ENCODE measurements around the gene MME. TPM values are rescaled to one million over a fixed set of nuclear protein-coding genes. Genes with fewer than 3 reads are reported as not detected.

Gene MME
- total and polyA plus RNA-seq, 10 of the 15 experiments (the other 5 are each of a cell fraction or from before 2014, with no cell fraction given), result under 0.01 to 0.23 (median 0.09) TPM; not detected in 3

- CTCF ChIA-PET, result no interaction called here
- intact Hi-C loops (cut with micrococcal nuclease; ENCODE audit: unreplicated experiment), result no loop called here
- ATAC-seq (no peak), FAIRE-seq (no peak), DNase-seq (ENCODE audit: low read depth, low spot score) (no peak)
- in situ Hi-C loops (cut with MboI), result no loop called here
- TF ChIP-seq MYB (IDR thresholded peaks at IDR 0.05; ENCODE audit: borderline replicate concordance, low read depth, low read length) (no peak), EZH2 (IDR thresholded peaks at IDR 0.05; ENCODE audit: borderline replicate concordance, control insufficient read depth, low read depth, low read length) (no peak), SP1 (IDR thresholded peaks at IDR 0.05; ENCODE audit: low read depth, low read length) (no peak), NFYA (IDR thresholded peaks at IDR 0.05; ENCODE audit: borderline replicate concordance, low read depth, low read length) (no peak), WRNIP1 (IDR thresholded peaks at IDR 0.05; ENCODE audit: borderline replicate concordance, low read depth, low read length) (no peak)
- Histone ChIP-seq H3K4me3 (no peak overlapping the region), H3K27ac (ENCODE audit: control insufficient read depth, insufficient read depth) (no peak overlapping the region), H3K36me3 (ENCODE audit: control insufficient read depth in 2 of 2, insufficient read depth in 2 of 2, low read length in 1 of 2) (no peaks in the 10 kb centered on the region), H3K9me3 (replicated peaks; ENCODE audit: control insufficient read depth, insufficient read depth, low read length) (no peaks in the 10 kb centered on the region), H3K79me2 (ENCODE audit: control insufficient read depth, insufficient read depth, low read length) (no peaks in the 10 kb centered on the region), H2AFZ (ENCODE audit: control insufficient read depth, low read depth, low read length) (no peak overlapping the region), H3K9ac (ENCODE audit: control insufficient read depth, insufficient read depth, low read length) (no peak overlapping the region), H3K4me2 (ENCODE audit: control insufficient read depth, insufficient read depth) (no peak overlapping the region), H3K4me1 (ENCODE audit: control insufficient read depth, insufficient read depth, low read length) (no peaks in the 10 kb centered on the region), H4K20me1 (ENCODE audit: control insufficient read depth, insufficient read depth) (no peaks in the 10 kb centered on the region), H3K27me3 (replicated peaks in 1 of 2; ENCODE audit: control insufficient read depth in 2 of 2, insufficient read depth in 2 of 2, low read length in 1 of 2) (no peaks in the 10 kb centered on the region)
- no TSS peak for BruUV-seq (replicated peaks)
- RAD21 ChIA-PET (ENCODE audit: unreplicated experiment), result no interaction called here
- SMC1A ChIA-PET (ENCODE audit: uncharacterized antibody, unreplicated experiment), result interaction anchor here (0.6 kb wide), 1 partner anchor 675 kb away, joined by 3 read pairs; no protein-coding TSS in a partner anchor
- POLR2A ChIA-PET, result no interaction called here
These were observed 84.2 kb downstream of the MME start for GRCh38 chr3:155164306-155164705.

- DNase-seq (ENCODE audit: low read depth, low spot score) (no peak), FAIRE-seq (no peak), ATAC-seq (no peak)
- H3K36me3 ChIP-seq (ENCODE audit: control insufficient read depth in 2 of 2, insufficient read depth in 2 of 2, low read length in 1 of 2), result no peaks in the 10 kb centered on the region
- intact Hi-C loops (cut with micrococcal nuclease; ENCODE audit: unreplicated experiment), result no loop called here
- no peak overlapping the region for H3K4me3 ChIP-seq
- no peaks in the 10 kb centered on the region for H3K4me1 ChIP-seq (ENCODE audit: control insufficient read depth, insufficient read depth, low read length)
- POLR2A ChIA-PET, result no interaction called here
- no peaks in the 10 kb centered on the region for H4K20me1 ChIP-seq (ENCODE audit: control insufficient read depth, insufficient read depth)
- no peak overlapping the region for H3K4me2 ChIP-seq (ENCODE audit: control insufficient read depth, insufficient read depth)
- in situ Hi-C loops (cut with MboI), result no loop called here
- H3K27me3 ChIP-seq (replicated peaks in 1 of 2; ENCODE audit: control insufficient read depth in 2 of 2, insufficient read depth in 2 of 2, low read length in 1 of 2), result no peaks in the 10 kb centered on the region
- SMC1A ChIA-PET (ENCODE audit: uncharacterized antibody, unreplicated experiment), result no interaction called here
- H3K9ac ChIP-seq (ENCODE audit: control insufficient read depth, insufficient read depth, low read length), result no peak overlapping the region
- CTCF ChIA-PET, result no interaction called here
- TF ChIP-seq YBX1 (IDR thresholded peaks at IDR 0.05) (no peak), WRNIP1 (IDR thresholded peaks at IDR 0.05; ENCODE audit: borderline replicate concordance, low read depth, low read length) (no peak), SMAD5 (IDR thresholded peaks at IDR 0.05; ENCODE audit: low read depth) (no peak), CBX5 (IDR thresholded peaks at IDR 0.05; ENCODE audit: low read depth) (no peak)
- no peaks in the 10 kb centered on the region for H3K9me3 ChIP-seq (replicated peaks; ENCODE audit: control insufficient read depth, insufficient read depth, low read length)
- no peak overlapping the region for H3K27ac ChIP-seq (ENCODE audit: control insufficient read depth, insufficient read depth)
- no peaks in the 10 kb centered on the region for H3K79me2 ChIP-seq (ENCODE audit: control insufficient read depth, insufficient read depth, low read length)
- RAD21 ChIA-PET (ENCODE audit: unreplicated experiment), result no interaction called here
- BruUV-seq (replicated peaks), result no TSS peak
- WGBS (ENCODE audit: insufficient coverage, insufficient replicate concordance, low lambda C conversion rate, missing lambda C conversion rate), result 35% methylated on average over 2 of the region's 2 CpGs
- no peak overlapping the region for H2AFZ ChIP-seq (ENCODE audit: control insufficient read depth, low read depth, low read length)
These were observed 86.3 kb downstream of the MME start for GRCh38 chr3:155166441-155166840.

Measured in GM12878 (cell line).